GM12878 (cell line): ENCODE measurements around the gene PPP1R12A. TPM values are rescaled to one million over a fixed set of nuclear protein-coding genes. Genes with fewer than 3 reads are reported as not detected.

Source experiments
- CBX3 ChIP-seq: fragments of 200-600 bp; sonication (generic); IDR thresholded peaks from 2 replicates; pipeline ENCODE4 v1.6.1; 2016; ENCODE audit warnings: low read depth, borderline replicate concordance
- ESRRA ChIP-seq: IDR thresholded peaks from 2 replicates; pipeline ENCODE4 v1.6.1; 2012; ENCODE audit warnings: mild to moderate bottlenecking, low read length, improper control_type of control experiment
- LARP7 ChIP-seq: fragments of 450-650 bp; IDR thresholded peaks from 2 replicates; pipeline ENCODE4 v1.6.1; 2017; ENCODE audit warnings: mild to moderate bottlenecking
- MEF2B ChIP-seq: fragments of 450-650 bp; IDR thresholded peaks from 2 replicates; pipeline ENCODE4 v1.6.1; 2018; ENCODE audit warnings: mild to moderate bottlenecking, moderate library complexity; ENCODE audit not compliant: partially characterized antibody, poor library complexity, severe bottlenecking
- MTA3 ChIP-seq: IDR thresholded peaks from 2 replicates; pipeline ENCODE4 v1.6.1; 2012; ENCODE audit warnings: low read length, inconsistent platforms, borderline replicate concordance
- MXI1 ChIP-seq: fragments of 150-350 bp; IDR thresholded peaks from 2 replicates; pipeline ENCODE4 v1.6.1; 2011; ENCODE audit warnings: low read depth, mild to moderate bottlenecking, inconsistent platforms, low read length, improper control_type of control experiment
- NBN ChIP-seq: fragments of 450-650 bp; IDR thresholded peaks from 2 replicates; pipeline ENCODE4 v1.6.1; 2016
- NFXL1 ChIP-seq: fragments of 450-650 bp; IDR thresholded peaks from 2 replicates; pipeline ENCODE4 v1.6.1; 2017; ENCODE audit warnings: antibody characterized with exemption, mild to moderate bottlenecking, borderline replicate concordance
- RELA ChIP-seq: fragments of 450-650 bp; IDR thresholded peaks from 2 replicates; pipeline ENCODE4 v1.8.0; 2014; ENCODE audit warnings: borderline replicate concordance; ENCODE audit not compliant: partially characterized antibody
- RFX5 ChIP-seq: IDR thresholded peaks from 2 replicates; pipeline ENCODE4 v1.6.1; 2011; ENCODE audit warnings: low read depth, low read length, improper control_type of control experiment
- RUNX3 ChIP-seq: IDR thresholded peaks from 2 replicates; pipeline ENCODE4 v1.6.1; 2012; ENCODE audit warnings: low read length, inconsistent platforms
- SMAD1 ChIP-seq: fragments of 450-650 bp; IDR thresholded peaks from 2 replicates; pipeline ENCODE4 v1.6.1; 2018; ENCODE audit warnings: mild to moderate bottlenecking, low read depth; ENCODE audit not compliant: partially characterized antibody
- SMARCA5 ChIP-seq: fragments of 450-650 bp; IDR thresholded peaks from 2 replicates; pipeline ENCODE4 v1.6.1; 2017; ENCODE audit warnings: mild to moderate bottlenecking
- TARDBP ChIP-seq: IDR thresholded peaks from 2 replicates; pipeline ENCODE4 v1.6.1; 2016; ENCODE audit warnings: borderline replicate concordance
- YBX1 ChIP-seq: fragments of 450-650 bp; IDR thresholded peaks from 2 replicates; pipeline ENCODE4 v1.6.1; 2016; ENCODE audit warnings: antibody characterized with exemption
- YY1 ChIP-seq: IDR thresholded peaks from 2 replicates; pipeline ENCODE4 v1.6.1; 2011; ENCODE audit warnings: low read depth, mild to moderate bottlenecking, low read length
- ZBED1 ChIP-seq: IDR thresholded peaks from 2 replicates; pipeline ENCODE4 v1.6.1; 2016; ENCODE audit warnings: borderline replicate concordance
- polyA plus RNA-seq, 11 experiments: library from polyadenylated mRNA; depleted of rRNA in 4 of 11; unstranded in 6 of 11; stranded (reverse) in 5 of 11; fragments of >200 nt; fragmentation: Nextera tagmentation in 4 of 11; fragmentation: Illumina TruSeq in 1 of 11; extraction: Ambion mirVana in 4 of 11; extraction: Trizol in 1 of 11; gene quantifications; 1 replicate in 1 of 11; 2 replicates in 10 of 11; pipeline versions ENCODE4 v1.2.1 to v1.2.3, GENCODE V29; 2011 to 2016; ENCODE audit warnings: inconsistent platforms in 2 of 11, missing spikeins in 2 of 11, low read depth in 1 of 11
- total RNA-seq, 4 experiments: library from RNA; depleted of rRNA in 3 of 4; stranded (reverse); fragments of >200 nt in 3 of 4; fragmentation: Illumina TruSeq in 1 of 4; extraction: Trizol in 1 of 4; gene quantifications; 2 replicates each; pipeline versions ENCODE4 v1.2.1 to v1.2.3, GENCODE V29; 2013 to 2021
- TF ChIP-seq, protein P1 (sequence below), 3 experiments: IDR thresholded peaks in 2 of 3; conservative IDR thresholded peaks in 1 of 3; 2 replicates each; pipeline ENCODE4 v1.5.1; 2011; ENCODE audit warnings: low read depth in 3 of 3, low read length in 3 of 3, mild to moderate bottlenecking in 3 of 3, control low read depth in 2 of 3, moderate library complexity in 2 of 3, inconsistent platforms in 1 of 3, mixed read lengths in 1 of 3; ENCODE audit not compliant: control insufficient read depth in 2 of 3, insufficient read depth in 1 of 3; ENCODE audit errors: extremely low read depth in 1 of 3
- TF ChIP-seq, protein P2 (sequence below): fragments of 450-650 bp; IDR thresholded peaks from 2 replicates; pipeline ENCODE4 v1.6.1; 2017; ENCODE audit warnings: borderline replicate concordance
- TF ChIP-seq, protein P3 (sequence below): IDR thresholded peaks from 2 replicates; pipeline ENCODE4 v1.6.1; 2011; ENCODE audit warnings: borderline replicate concordance, low read depth, mild to moderate bottlenecking, moderate library complexity, low read length; ENCODE audit not compliant: insufficient read depth, poor library complexity, severe bottlenecking
- TF ChIP-seq, protein P4 (sequence below): IDR thresholded peaks from 2 replicates; pipeline ENCODE4 v1.6.1; 2011; ENCODE audit warnings: mild to moderate bottlenecking, low read depth, low read length, moderate library complexity; ENCODE audit not compliant: insufficient replicate concordance
- TF ChIP-seq, protein P5 (sequence below): fragments of 450-650 bp; formaldehyde crosslinking; IDR thresholded peaks from 2 replicates; pipeline ENCODE4 v1.4.0; 2020; ENCODE audit warnings: mild to moderate bottlenecking, moderate library complexity

Gene PPP1R12A
- total and polyA plus RNA-seq, 10 of the 15 experiments (the other 5 are each of a cell fraction or from before 2014, with no cell fraction given) = 22.8 to 134 (median 51.4) TPM

DNA sequence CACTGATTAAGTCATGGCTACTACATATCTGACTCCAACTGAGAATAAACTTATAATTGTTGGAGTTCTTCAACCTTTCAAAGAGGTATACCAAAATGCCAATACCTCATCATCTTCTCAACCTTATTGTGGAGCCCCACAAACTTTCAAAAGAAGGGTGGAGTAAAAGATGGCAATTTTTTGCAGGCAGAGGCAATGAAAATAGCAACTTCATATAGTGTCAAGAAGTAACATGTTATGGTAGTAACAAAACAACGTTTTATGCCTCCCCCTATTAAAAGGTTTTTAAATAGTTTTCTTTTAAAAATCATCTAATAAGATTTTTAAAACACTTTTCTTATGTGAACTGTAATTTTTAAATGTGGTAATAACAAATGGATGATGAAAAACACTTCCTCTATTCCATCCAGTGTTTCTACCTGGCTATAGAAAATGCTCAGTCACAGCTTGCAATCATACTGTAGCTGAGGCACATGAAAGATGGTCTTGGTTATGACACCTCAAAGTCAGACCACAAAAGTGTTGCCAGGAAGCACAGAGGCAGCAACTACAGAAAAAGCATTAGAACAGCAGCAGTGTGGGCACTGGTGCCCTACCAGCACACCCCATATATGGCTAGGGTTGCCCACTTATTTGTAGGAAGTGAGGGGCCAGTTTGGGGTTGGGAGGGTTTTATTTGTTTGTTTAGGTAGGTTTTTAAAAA lies 7.0 kb downstream of the PPP1R12A start (continued):
- TF ChIP-seq, protein P1, sequence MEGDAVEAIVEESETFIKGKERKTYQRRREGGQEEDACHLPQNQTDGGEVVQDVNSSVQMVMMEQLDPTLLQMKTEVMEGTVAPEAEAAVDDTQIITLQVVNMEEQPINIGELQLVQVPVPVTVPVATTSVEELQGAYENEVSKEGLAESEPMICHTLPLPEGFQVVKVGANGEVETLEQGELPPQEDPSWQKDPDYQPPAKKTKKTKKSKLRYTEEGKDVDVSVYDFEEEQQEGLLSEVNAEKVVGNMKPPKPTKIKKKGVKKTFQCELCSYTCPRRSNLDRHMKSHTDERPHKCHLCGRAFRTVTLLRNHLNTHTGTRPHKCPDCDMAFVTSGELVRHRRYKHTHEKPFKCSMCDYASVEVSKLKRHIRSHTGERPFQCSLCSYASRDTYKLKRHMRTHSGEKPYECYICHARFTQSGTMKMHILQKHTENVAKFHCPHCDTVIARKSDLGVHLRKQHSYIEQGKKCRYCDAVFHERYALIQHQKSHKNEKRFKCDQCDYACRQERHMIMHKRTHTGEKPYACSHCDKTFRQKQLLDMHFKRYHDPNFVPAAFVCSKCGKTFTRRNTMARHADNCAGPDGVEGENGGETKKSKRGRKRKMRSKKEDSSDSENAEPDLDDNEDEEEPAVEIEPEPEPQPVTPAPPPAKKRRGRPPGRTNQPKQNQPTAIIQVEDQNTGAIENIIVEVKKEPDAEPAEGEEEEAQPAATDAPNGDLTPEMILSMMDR (IDR thresholded peaks at IDR 0.05 in 2 of 3, conservative IDR thresholded peaks at IDR 0.05 in 1 of 3; ENCODE audit: control insufficient read depth in 2 of 3, extremely low read depth in 1 of 3, insufficient read depth in 1 of 3, low read depth in 3 of 3, low read length in 3 of 3) = no peak
- TF ChIP-seq, protein P2, sequence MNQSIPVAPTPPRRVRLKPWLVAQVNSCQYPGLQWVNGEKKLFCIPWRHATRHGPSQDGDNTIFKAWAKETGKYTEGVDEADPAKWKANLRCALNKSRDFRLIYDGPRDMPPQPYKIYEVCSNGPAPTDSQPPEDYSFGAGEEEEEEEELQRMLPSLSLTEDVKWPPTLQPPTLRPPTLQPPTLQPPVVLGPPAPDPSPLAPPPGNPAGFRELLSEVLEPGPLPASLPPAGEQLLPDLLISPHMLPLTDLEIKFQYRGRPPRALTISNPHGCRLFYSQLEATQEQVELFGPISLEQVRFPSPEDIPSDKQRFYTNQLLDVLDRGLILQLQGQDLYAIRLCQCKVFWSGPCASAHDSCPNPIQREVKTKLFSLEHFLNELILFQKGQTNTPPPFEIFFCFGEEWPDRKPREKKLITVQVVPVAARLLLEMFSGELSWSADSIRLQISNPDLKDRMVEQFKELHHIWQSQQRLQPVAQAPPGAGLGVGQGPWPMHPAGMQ = no peak
- no peak for TF ChIP-seq MTA3
- no peak for TF ChIP-seq SMAD1
- no peak for TF ChIP-seq ZBED1
- TF ChIP-seq CBX3 = no peak
- no peak for TF ChIP-seq YY1
- no peak for TF ChIP-seq RELA
- TF ChIP-seq TARDBP = no peak
- TF ChIP-seq, protein P3, sequence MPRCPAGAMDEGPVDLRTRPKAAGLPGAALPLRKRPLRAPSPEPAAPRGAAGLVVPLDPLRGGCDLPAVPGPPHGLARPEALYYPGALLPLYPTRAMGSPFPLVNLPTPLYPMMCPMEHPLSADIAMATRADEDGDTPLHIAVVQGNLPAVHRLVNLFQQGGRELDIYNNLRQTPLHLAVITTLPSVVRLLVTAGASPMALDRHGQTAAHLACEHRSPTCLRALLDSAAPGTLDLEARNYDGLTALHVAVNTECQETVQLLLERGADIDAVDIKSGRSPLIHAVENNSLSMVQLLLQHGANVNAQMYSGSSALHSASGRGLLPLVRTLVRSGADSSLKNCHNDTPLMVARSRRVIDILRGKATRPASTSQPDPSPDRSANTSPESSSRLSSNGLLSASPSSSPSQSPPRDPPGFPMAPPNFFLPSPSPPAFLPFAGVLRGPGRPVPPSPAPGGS = no peak
- TF ChIP-seq MEF2B = no peak
- no peak for TF ChIP-seq YBX1
- no peak for TF ChIP-seq MXI1
- TF ChIP-seq, protein P4, sequence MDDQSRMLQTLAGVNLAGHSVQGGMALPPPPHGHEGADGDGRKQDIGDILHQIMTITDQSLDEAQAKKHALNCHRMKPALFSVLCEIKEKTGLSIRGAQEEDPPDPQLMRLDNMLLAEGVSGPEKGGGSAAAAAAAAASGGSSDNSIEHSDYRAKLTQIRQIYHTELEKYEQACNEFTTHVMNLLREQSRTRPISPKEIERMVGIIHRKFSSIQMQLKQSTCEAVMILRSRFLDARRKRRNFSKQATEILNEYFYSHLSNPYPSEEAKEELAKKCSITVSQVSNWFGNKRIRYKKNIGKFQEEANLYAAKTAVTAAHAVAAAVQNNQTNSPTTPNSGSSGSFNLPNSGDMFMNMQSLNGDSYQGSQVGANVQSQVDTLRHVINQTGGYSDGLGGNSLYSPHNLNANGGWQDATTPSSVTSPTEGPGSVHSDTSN = peak; percentile 23
- TF ChIP-seq LARP7 = no peak
- no peak for TF ChIP-seq ESRRA
- TF ChIP-seq, protein P5, sequence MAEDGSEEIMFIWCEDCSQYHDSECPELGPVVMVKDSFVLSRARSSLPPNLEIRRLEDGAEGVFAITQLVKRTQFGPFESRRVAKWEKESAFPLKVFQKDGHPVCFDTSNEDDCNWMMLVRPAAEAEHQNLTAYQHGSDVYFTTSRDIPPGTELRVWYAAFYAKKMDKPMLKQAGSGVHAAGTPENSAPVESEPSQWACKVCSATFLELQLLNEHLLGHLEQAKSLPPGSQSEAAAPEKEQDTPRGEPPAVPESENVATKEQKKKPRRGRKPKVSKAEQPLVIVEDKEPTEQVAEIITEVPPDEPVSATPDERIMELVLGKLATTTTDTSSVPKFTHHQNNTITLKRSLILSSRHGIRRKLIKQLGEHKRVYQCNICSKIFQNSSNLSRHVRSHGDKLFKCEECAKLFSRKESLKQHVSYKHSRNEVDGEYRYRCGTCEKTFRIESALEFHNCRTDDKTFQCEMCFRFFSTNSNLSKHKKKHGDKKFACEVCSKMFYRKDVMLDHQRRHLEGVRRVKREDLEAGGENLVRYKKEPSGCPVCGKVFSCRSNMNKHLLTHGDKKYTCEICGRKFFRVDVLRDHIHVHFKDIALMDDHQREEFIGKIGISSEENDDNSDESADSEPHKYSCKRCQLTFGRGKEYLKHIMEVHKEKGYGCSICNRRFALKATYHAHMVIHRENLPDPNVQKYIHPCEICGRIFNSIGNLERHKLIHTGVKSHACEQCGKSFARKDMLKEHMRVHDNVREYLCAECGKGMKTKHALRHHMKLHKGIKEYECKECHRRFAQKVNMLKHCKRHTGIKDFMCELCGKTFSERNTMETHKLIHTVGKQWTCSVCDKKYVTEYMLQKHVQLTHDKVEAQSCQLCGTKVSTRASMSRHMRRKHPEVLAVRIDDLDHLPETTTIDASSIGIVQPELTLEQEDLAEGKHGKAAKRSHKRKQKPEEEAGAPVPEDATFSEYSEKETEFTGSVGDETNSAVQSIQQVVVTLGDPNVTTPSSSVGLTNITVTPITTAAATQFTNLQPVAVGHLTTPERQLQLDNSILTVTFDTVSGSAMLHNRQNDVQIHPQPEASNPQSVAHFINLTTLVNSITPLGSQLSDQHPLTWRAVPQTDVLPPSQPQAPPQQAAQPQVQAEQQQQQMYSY = no peak
- TF ChIP-seq NBN = peak; percentile 60
- TF ChIP-seq SMARCA5 = peak; percentile 74; the same call in 1 of the 2 replicates
- TF ChIP-seq NFXL1 = no peak
- TF ChIP-seq RUNX3 = peak; percentile 95
- TF ChIP-seq RFX5 = no peak
